Fibroblast of the aortic adventitia (primary cell): ENCODE results near the gene DTD1. TPM values are rescaled to one million over a fixed set of nuclear protein-coding genes. Genes with fewer than 3 reads are reported as not detected.

ENCODE experiments used
- DNase-seq: peaks from one replicate; pipeline ENCODE4 v3.0.0-alpha.2; 2010; ENCODE audit warnings: low read depth
- H3K4me3 ChIP-seq: 2 replicates; pipeline ENCODE4 v1.5.1; 2011; ENCODE audit warnings: low read depth, mild to moderate bottlenecking, control low read depth, low read length, moderate library complexity
- total RNA-seq: library from RNA; depleted of rRNA; stranded (reverse); fragments of >200 nt; gene quantifications from 2 replicates; pipeline ENCODE4 v1.2.3, GENCODE V29; 2012; ENCODE audit warnings: low replicate concordance
- TF ChIP-seq, protein P1 (sequence below): IDR thresholded peaks from 2 replicates; pipeline ENCODE4 v1.5.1; 2011; ENCODE audit warnings: mild to moderate bottlenecking, low read length, control low read depth, inconsistent platforms; ENCODE audit not compliant: insufficient read depth

The DTD1 gene
- total RNA-seq, 1 donor, result 69.8 TPM

DNA sequence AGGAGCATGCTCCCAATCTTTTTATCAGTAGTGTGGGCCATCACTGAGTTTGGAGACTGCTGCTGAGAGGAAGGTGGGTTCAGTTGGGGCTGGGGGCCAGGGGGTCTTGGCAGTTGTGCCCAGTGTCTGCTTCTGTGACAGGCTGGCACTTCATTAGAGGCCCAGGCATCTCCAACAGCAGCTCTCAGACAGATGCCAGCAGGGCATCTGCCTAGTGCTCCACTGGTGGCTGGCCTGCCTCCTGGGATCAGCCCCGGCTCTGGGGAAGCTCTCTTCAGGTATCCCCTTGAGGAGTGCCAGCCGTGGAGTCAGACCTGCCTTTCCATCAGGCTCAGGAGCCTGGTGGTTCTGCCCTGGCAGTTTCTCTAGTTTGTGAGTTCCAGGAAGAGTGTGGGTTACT, 77.3 kb downstream of the DTD1 start:
- TF ChIP-seq, protein P1, sequence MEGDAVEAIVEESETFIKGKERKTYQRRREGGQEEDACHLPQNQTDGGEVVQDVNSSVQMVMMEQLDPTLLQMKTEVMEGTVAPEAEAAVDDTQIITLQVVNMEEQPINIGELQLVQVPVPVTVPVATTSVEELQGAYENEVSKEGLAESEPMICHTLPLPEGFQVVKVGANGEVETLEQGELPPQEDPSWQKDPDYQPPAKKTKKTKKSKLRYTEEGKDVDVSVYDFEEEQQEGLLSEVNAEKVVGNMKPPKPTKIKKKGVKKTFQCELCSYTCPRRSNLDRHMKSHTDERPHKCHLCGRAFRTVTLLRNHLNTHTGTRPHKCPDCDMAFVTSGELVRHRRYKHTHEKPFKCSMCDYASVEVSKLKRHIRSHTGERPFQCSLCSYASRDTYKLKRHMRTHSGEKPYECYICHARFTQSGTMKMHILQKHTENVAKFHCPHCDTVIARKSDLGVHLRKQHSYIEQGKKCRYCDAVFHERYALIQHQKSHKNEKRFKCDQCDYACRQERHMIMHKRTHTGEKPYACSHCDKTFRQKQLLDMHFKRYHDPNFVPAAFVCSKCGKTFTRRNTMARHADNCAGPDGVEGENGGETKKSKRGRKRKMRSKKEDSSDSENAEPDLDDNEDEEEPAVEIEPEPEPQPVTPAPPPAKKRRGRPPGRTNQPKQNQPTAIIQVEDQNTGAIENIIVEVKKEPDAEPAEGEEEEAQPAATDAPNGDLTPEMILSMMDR, result no peak
- no peak for DNase-seq
- no peak overlapping the region for H3K4me3 ChIP-seq

DNA sequence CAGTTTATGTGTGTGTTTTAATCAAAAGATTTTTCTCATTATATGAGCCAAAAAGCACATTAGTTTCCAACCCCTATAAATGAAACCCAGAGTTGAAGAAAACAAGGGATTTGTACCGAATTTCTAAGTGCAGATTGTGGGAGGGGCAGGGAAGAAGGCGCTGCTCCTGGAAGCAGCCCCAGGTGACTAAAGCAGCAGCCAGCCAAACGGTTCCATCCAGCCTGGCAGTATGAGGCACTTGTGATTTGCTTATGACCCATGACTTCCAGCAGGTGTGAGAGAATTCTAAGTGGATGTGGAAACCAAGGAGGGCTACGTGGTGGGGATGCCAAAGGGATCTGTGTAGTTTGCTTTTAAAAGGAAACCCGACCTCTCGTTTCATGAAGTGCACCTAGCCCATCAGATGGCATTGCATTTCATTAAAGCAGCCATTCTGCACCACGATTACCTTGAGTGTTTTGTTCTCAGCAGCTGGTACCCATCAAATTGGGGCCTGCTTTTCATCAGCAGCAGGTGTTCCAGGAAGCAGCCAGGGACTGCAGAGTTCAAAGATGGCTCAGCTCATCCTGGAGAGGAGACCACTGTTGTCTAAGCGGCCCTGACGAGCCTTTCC, 79.1 kb downstream of the DTD1 start:
- DNase-seq, result no peak
- TF ChIP-seq, protein P1, result no peak
- H3K4me3 ChIP-seq, result no peak overlapping the region

DNA sequence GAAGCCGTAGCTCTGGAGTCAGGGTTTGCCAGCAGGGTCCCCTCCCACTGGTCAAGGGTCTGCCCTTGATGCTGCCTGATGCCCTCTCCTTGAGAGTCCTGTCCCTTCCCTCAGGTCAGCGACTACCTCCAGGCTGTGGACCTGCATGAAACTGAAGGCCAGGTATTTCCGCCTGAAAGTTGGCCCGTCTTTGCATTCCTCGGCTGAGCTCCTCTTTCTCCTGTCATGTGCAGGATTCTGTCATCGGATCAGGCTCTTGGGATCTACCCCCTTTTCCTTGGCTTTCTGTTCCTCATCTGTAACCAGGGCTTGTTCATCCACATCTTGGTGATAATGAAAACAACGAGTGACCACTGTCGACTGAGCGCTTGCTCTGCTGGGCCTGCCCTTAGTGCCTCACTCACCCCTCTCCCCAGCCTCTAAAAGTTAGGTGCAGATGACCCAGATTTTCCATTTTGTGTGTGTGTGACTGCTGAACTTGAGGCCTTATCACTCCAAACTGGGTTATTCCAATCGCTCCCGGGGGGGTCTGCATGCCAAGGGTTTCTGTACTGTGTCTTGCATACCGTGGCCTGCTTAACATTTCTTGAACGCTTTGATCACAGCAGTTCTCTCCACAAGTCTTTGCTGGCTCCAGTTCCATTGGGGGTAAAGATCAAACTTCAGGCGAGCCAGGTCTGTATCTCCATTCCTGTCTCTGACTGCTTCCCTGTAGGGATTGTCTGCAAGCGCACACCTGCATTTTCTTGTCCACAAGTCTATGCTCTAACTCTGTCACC, 81.6 kb downstream of the DTD1 start:
- H3K4me3 ChIP-seq, result no peak overlapping the region
- no peak for DNase-seq
- TF ChIP-seq, protein P1, result no peak

DNA sequence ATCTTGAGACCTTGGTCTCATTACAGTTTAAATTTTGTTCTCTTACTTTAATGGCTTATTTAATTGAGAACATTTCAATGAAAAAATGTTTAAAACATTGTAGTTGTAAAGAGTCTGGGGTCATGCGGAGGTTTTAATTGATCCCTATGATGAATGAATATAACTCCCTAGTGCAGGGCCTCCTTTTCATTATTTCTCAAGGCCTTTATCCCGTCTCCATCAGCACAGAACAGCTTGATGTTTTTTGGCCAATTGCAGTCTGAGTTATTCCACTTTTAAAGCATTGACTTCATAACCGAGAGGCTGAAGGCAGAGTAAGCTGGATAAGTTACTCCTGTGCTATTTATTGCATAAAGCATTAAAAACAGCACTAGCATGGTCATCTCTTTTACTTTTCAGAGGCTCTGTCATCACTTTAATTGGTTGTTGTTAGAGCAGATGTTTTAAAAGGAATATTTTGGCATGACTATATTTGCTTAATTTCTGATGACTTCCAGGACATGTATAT, 83.4 kb downstream of the DTD1 start:
- no peak for DNase-seq
- TF ChIP-seq, protein P1, result no peak
- no peak overlapping the region for H3K4me3 ChIP-seq

DNA sequence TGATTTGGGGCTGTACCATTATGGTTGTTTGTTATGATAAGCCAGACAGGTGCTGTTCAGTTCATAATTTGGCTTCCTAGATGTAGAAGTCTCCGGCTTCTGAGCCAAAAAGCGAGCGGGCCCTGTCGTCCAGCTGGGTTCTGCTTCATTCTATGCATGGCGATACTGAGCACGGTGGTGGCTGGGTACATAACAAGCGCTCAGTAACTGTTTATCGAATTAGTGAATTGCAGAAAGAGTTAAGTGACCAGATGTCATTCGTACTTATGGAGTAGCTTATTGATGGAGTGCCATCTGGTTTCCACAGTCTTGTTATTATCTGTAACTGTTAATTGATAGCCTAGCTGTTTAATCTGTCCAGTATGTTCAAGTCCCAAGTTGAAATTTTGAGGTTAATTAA, 85.0 kb downstream of the DTD1 start:
- H3K4me3 ChIP-seq, result no peak overlapping the region
- no peak for DNase-seq
- TF ChIP-seq, protein P1, result no peak

DNA sequence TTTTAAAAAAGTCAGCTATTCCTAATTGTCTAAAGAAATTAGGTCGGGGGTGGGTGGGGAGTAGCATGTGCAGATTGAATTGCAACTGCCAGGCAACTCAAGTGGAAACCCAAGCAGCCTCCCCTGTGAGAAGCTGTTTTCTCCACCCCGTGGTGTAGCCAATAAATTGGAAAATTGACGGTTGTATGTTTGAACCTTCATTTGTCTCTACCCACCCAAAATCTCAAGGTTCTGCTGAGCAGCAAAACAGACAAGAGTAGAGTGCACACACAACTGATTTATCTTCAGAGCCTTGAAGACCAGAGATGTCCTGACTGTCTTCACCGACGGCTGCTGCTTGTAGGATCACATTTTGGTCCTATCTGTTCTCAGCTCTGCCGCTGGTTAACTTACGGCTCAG, 88.5 kb downstream of the DTD1 start:
- DNase-seq, result no peak
- no peak overlapping the region for H3K4me3 ChIP-seq
- TF ChIP-seq, protein P1, result no peak
